Kidney epithelial cell (primary cell): ENCODE data around the gene BTF3. TPM values are rescaled to one million over a fixed set of nuclear protein-coding genes. Genes with fewer than 3 reads are reported as not detected.

Experiments
- DNase-seq: peaks from one replicate; pipeline ENCODE4 v3.0.0-alpha.2; 2010; ENCODE audit warnings: low read depth
- H3K27me3 ChIP-seq: 2 replicates; pipeline ENCODE4 v1.6.0; 2011; ENCODE audit warnings: low read length; ENCODE audit not compliant: control insufficient read depth, insufficient read depth
- H3K36me3 ChIP-seq: 2 replicates; pipeline ENCODE4 v1.5.1; 2011; ENCODE audit warnings: low read length; ENCODE audit not compliant: control insufficient read depth, insufficient read depth
- H3K4me3 ChIP-seq: 2 replicates; pipeline ENCODE4 v1.5.1; 2011; ENCODE audit warnings: low read depth, mild to moderate bottlenecking, control low read depth, low read length
- CTCF ChIP-seq: IDR thresholded peaks from 2 replicates; pipeline ENCODE4 v1.5.1; 2011; ENCODE audit warnings: mild to moderate bottlenecking, moderate library complexity, low read length, control low read depth, inconsistent platforms; ENCODE audit not compliant: insufficient read depth, poor library complexity, severe bottlenecking
- total RNA-seq: library from RNA; depleted of rRNA; stranded (reverse); fragments of >200 nt; gene quantifications from 2 replicates; pipeline ENCODE4 v1.2.3, GENCODE V29; 2015

Gene BTF3
- total RNA-seq, 1 donor from 2014 or later: 708 TPM

DNA sequence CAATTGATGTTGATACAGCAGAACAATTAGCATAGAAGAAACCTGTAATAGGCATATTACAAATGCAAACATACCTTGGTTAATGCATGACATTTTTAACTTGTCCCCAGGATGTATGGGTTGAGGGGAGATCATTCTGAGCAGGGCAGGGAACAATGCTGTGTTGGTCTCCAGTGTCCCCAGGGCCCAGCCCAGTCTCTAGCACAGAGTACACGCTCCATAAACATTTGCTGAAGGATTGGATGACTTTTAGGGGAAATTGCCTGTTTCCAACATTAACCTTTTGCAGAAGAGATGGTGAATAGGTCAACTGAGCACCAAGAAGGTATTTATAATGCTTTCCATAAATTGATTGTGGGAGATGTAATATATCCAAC lies 47.1 kb downstream of the BTF3 start:
- Histone ChIP-seq H3K4me3 (no peak overlapping the region), H3K27me3 (no peaks in the 10 kb centered on the region), H3K36me3 (no peaks in the 10 kb centered on the region)
- no peak for DNase-seq
- no peak for TF ChIP-seq CTCF

GRCh38 chr5:73550016-73550415 lies 51.8 kb downstream of the BTF3 start:
- H3K27me3 ChIP-seq: no peaks in the 10 kb centered on the region
- no peaks in the 10 kb centered on the region for H3K36me3 ChIP-seq
- DNase-seq: no peak
- no peak overlapping the region for H3K4me3 ChIP-seq
- TF ChIP-seq CTCF: no peak

- no peak for DNase-seq
- no peak overlapping the region for H3K4me3 ChIP-seq
- H3K27me3 ChIP-seq: no peaks in the 10 kb centered on the region
- no peak for TF ChIP-seq CTCF
- no peaks in the 10 kb centered on the region for H3K36me3 ChIP-seq
Measured at GRCh38 chr5:73552642-73553041, 54.4 kb downstream of the BTF3 start.

Other genes starting within 250 kb of the BTF3 start
- 14.7 and 22.0 TPM in 2 replicates for gene FOXD1, start 49.7 kb upstream of the BTF3 start, total RNA-seq
- 11.2 and 15.3 TPM in 2 replicates for gene ANKRA2, start 67.2 kb downstream of the BTF3 start, total RNA-seq
- 17.5 and 23.8 TPM in 2 replicates for gene UTP15, start 67.3 kb downstream of the BTF3 start, total RNA-seq
- gene ARHGEF28, start 127.8 kb downstream of the BTF3 start, total RNA-seq: 66.1 and 76.1 TPM in 2 replicates